ENCODE results near the gene TRDN.
"Not testable (repeated sequence)": the region's sequence is repeated elsewhere in the genome, so short reads cannot be mapped to it uniquely, and the experiment has no call there.

The TRDN gene

DNA sequence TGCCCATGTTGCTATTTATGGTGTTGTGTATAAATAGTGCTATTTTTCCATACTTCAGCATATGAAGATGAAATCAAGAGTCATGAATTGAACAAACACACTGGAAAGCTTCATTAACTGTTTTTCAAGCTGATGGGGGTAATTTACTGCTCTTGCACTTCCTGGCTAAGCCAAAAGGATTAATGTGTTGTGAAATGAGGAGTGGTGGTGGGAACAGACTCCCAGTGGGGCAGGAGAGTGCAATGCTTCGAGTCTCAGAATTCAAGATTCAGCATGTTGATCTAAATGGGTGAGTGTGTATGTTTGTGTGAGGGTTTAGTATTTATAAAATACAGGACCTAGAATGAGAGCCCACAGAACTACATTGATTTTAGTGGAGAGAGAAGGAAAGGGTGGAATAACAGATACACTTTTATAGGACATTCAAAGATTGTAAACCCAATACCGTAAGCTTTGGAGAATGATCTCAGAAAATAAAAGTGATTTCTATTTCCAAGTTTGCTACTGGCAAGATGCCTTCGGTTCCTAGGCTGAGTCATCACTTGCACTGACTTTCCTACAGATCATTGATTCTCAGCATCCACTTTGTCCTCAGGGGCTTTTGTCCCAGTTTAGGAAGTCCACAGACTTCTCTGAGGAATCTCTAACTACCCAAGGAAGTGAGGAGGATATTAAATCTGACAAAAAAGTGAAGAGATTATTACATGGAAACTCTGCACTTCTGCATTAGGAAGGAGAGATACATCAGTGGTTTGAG lies 303.6 kb downstream of the TRDN start:
- DNase-seq: no peak
- no peak for TF ChIP-seq POLR2A (IDR thresholded peaks at IDR 0.05; ENCODE audit: low read length)
- no peak for TF ChIP-seq GATA1 (IDR thresholded peaks at IDR 0.05; ENCODE audit: low read depth, low read length)

DNA sequence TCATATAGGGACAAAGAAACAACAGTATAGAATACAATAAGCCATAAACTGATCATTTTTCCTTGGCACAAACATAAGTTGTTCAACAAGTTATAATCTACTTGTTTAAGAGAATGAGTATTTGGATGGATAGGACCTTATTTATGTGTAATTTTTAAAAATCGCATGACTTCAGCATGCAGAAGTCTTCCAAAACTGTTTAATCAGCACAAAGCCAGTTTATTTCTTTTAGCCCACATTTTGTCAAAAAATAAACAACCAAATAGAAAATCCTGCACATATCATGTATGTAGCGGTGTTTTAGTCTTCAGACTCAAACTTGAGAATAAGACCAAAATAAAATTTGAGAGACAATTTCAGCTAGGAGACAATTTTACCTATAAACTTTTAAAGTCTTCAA lies 304.7 kb downstream of the TRDN start:
- TF ChIP-seq POLR2A (IDR thresholded peaks at IDR 0.05; ENCODE audit: low read length) (no peak), GATA1 (IDR thresholded peaks at IDR 0.05; ENCODE audit: low read depth, low read length) (no peak)
- no peak for DNase-seq

DNA sequence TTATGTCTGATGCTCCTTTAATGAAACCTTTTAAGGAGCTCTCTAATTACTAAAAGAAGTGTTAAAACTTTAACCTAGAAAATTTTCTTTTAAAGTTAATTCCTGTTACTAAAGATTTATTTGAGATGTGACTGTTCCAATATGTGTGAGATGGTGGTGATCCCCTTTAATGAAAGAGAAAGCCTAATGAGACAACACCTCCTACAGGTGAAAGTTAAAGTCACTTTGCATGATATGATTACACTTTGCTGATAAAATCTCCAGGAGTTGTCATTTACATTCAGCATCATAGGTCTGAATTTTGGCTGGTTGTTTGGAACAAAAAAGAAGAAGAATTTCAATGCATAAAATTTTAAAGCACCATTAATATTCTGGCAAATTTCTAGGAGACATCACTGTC lies 307.4 kb downstream of the TRDN start:
- no peak for TF ChIP-seq POLR2A (IDR thresholded peaks at IDR 0.05; ENCODE audit: low read length)
- TF ChIP-seq GATA1 (IDR thresholded peaks at IDR 0.05; ENCODE audit: low read depth, low read length): no peak

DNA sequence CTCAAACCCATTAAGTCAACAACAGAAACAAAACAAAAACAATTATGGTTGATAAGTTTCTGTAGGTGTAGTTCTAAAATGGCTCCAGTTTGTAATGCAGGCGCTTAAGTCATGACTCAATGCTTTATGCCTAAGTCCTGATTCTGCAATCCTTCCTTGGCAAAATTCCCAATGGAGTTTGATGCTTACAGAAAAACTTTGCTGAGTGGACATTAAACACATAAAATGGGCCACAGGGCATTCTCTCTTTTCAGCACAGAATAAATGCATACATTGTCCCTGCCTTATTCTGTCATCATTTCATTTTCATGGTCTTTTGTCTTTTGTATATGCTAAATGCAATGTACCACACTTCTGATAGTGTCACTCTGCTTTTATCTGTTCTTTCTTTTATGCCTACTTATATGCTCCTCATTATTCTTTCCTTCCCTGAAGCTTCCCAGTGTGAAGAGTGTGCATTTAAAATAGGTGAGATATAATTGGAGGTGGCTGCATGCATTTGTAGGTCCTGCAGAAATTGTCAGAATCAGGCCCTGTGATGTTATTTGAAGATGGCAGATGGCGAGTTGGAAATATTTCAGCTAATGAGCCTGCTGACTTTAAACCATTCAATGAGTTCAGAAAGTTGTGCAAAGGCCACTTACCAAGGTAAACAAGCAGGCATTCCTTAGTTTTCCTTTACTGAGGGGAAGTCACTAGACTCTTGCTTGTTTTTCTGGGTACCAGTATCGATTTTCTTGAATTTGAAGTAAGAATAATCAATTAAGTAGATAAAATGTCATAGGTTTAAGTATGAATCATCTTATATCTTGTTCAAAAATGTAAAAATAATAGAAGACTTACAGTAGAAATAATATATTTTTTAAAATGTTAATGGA lies 313.1 kb downstream of the TRDN start:
- no peak for DNase-seq

More for the DNA sequence above, 307.4 kb downstream of the TRDN start:
- no peak for DNase-seq

DNA sequence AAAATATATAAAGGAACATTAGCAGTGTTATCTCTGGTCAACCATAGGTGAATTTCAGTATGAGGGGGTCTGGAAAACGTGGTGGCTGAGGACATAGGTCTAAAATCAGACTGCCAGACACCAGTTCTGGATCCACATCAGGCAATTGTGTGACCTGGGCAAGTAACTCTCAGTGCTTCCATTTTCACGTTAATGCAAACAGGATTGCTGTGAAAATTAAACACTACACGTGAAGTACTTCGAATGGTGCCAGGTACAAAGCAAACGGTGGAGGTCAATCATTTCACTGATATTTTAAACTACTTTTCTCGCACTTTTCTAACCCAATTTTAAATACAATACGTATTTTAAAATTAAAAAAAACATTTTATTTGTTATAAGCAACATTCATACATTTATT lies 315.7 kb downstream of the TRDN start:
- no peak for DNase-seq
- TF ChIP-seq POLR2A (IDR thresholded peaks at IDR 0.05; ENCODE audit: low read length) (no peak), GATA1 (IDR thresholded peaks at IDR 0.05; ENCODE audit: low read depth, low read length) (no peak)

More for the DNA sequence above, 313.1 kb downstream of the TRDN start:
- TF ChIP-seq GATA1 (IDR thresholded peaks at IDR 0.05; ENCODE audit: low read depth, low read length) (no peak), POLR2A (IDR thresholded peaks at IDR 0.05; ENCODE audit: low read length) (no peak)

DNA sequence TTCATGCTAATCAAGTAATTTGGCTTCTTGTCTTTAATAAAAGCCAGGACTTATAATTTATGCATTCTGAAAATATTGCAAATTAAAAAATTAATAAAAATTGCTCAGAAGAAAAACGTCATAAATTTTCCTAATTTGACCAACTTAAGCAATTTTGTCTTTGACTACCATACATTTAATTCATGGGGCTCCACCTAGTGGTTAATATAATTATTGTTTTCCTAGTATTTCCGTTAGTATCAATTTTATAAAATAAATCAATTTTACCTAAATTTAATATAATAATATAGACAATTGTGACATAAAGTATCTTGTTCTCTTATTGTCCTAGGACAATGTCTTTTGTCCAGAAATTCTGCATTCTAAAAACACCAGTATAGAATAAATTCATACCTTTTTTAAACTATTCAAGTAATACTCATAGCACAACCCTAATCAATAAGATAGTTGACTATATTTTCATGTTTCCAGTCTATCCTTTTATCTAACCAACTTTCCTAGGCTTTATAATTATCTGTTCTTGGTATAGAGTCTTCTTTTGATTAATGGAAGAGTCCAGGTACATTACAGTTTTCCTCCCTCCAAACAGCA lies 319.9 kb downstream of the TRDN start:
- peak; percentile 1 to 29 for DNase-seq
- TF ChIP-seq POLR2A (IDR thresholded peaks at IDR 0.05; ENCODE audit: low read length): no peak
- TF ChIP-seq GATA1 (IDR thresholded peaks at IDR 0.05; ENCODE audit: low read depth, low read length): no peak

DNA sequence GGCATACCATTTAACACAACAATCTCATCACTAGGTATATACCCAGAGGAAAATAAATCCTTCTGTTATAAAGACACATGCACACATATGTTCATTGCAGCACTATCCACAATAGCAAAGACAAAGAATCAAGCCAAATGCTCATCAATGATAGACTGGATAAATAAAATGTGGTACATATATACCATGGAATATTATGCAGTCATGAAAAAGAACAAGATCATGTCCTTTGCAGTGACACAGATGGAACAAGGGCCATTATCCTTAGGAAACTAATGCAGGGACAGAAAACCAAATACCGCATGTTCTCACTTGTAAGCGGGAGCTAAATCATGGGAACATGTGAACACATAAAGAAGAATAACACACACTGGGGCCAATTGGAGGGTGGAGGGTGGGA lies 322.3 kb downstream of the TRDN start:
- not testable (repeated sequence) for DNase-seq

DNA sequence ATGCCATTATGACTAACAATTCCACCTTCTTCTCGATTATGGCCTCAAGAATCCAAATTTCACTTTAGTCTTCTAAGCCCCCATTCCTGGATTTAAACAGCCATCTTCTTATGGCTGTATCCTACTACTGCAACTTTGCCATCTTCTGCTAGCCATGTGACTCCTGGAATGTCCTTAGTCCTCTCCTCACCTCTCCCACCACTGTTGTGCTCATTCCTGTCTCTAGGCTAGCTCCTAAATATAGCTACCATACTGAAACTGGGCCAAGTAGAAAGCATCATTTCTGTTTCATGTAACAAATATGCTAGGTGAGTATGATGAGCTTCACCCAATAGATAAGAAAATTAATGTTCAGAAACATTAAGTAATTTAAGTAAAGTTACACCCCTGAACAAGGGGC lies 327.6 kb downstream of the TRDN start:
- no peak for DNase-seq

DNA sequence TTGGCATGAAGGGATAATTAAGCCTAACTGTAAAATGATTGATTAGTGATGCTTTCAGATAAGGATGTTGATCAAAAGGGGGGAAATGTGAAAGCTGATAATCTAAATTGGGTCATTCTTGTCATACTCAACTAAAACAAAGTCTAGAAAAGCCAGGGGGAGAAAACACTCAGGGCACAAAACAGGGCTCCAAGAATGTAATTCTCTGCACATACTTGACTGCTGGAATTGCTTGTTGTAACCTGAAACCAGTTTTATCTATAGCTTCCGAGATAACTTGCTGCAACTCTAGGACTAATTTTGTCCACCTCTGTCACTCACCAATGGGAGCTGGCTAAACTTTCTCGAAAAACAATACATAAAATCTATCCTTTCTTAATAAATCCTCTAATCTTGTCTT lies 330.4 kb downstream of the TRDN start:
- DNase-seq: no peak
- TF ChIP-seq GATA1 (IDR thresholded peaks at IDR 0.05; ENCODE audit: low read depth, low read length) (no peak), POLR2A (IDR thresholded peaks at IDR 0.05; ENCODE audit: low read length) (no peak)

More for the DNA sequence above, 327.6 kb downstream of the TRDN start:
- TF ChIP-seq GATA1 (IDR thresholded peaks at IDR 0.05; ENCODE audit: low read depth, low read length) (no peak), POLR2A (IDR thresholded peaks at IDR 0.05; ENCODE audit: low read length) (no peak)

DNA sequence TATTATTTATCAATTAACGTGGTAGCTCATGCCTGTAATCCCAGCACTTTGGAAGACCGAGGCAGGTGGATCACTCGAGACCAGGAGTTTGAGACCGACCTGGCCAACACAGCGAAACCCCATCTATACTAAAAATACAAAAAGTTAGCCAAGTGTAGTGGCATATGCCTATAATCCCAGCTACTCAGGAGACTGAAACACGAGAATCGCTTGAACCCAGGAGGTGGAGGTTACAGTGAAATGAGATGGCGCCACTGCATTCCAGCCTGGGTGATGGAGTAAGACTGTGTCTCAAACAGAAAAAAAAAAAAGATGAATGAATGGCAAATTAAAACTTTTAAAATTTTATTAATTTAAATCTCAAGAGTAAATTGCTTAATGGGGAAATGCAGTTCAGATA lies 341.1 kb downstream of the TRDN start:
- no peak for DNase-seq
- TF ChIP-seq GATA1 (IDR thresholded peaks at IDR 0.05; ENCODE audit: low read depth, low read length) (no peak), POLR2A (IDR thresholded peaks at IDR 0.05; ENCODE audit: low read length) (no peak)

DNA sequence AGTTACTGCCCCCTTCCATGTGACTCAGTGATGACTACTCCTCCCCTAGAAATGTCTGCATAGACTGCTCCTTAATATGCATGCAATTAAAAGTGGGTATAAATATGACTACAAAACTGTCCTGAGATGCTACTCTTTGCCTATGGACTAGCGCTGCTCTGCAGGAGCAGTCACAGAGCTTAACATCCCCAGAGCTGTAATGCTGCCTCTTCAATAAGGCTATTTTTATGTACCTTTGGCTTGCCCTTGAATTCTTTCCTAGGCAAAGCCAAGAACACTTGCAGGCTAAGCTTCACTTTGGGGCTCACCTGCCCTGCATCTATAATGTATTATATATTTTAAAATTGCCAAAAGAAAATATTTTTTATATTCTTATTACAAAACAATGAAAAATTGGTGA lies 341.6 kb downstream of the TRDN start:
- TF ChIP-seq GATA1 (IDR thresholded peaks at IDR 0.05; ENCODE audit: low read depth, low read length) (no peak), POLR2A (IDR thresholded peaks at IDR 0.05; ENCODE audit: low read length) (no peak)
- DNase-seq: no peak

DNA sequence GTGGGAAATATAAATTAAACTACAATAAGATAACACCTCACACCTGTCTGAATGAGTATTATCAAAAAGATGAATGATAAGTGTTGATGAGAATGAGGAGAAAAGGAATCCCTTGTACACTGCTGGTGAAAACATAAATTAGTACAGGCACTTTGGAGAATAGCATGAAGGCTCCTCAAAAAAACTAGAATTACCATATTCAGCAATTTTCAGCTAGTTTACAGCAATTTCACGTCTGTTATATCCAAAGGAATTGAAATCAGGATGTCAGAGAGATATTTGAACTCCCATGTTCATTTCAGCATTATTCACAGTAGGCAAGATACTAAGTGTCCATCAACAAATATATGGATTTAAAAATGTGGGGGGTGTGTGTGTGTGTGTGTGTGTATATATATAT lies 348.1 kb downstream of the TRDN start:
- DNase-seq: no peak
- TF ChIP-seq POLR2A (IDR thresholded peaks at IDR 0.05; ENCODE audit: low read length): no peak
- TF ChIP-seq GATA1 (IDR thresholded peaks at IDR 0.05; ENCODE audit: low read depth, low read length): no peak

DNA sequence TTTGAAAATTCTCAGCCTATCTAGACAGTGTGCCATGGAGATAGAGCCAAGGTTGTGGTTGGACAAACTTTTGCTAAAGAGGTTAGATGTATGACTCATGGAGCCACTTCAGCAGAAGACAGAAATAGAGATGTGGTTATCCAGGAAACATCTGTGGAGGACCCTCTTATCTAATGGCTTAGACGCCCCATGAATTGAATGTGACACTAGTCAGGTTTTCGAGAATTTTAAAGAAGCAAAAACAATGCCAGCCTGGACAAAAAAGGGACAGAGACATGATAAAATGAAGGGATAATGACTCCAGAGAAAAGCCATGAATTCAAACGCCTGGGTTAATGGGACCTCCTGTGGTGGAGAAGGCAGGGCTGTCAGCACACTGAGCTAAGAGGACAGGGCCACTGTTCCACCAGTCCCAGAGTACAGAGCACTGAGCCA lies 360.2 kb downstream of the TRDN start:
- no peak for TF ChIP-seq POLR2A (IDR thresholded peaks at IDR 0.05; ENCODE audit: low read length)
- no peak for TF ChIP-seq GATA1 (IDR thresholded peaks at IDR 0.05; ENCODE audit: low read depth, low read length)
- peak in 1 of 2 experiments; percentile 22 for DNase-seq

DNA sequence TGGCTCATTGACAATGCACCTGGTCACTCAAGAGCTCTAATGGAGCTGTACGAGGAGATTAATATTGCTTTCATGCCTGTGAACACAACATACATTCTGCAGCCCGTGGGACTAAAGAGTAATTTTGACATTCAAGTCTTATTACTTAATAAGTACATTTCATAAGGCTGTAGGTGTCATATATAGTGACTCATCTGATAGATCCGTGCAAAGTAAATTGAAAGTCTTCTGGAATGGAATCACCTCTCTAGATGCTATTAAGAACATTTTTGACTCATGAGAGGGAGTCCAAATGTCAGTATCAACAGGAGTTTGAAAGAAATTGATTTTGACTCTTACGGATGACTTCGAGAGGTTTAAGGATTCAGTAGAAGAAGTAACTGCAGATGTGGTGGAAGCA lies 372.8 kb downstream of the TRDN start:
- TF ChIP-seq GATA1 (IDR thresholded peaks at IDR 0.05; ENCODE audit: low read depth, low read length) (no peak), POLR2A (IDR thresholded peaks at IDR 0.05; ENCODE audit: low read length) (no peak)
- DNase-seq: no peak

Measured in erythroblast (primary cell).